GM12878 (cell line): ENCODE data around the gene KCNQ1. TPM values are rescaled to one million over a fixed set of nuclear protein-coding genes. Genes with fewer than 3 reads are reported as not detected.

Source experiments
- ATAC-seq: fragments of 200-7000 bp; cut with Tn5 transposase; 3 replicates; pipeline ENCODE4 v1.9.1; 2020; ENCODE audit warnings: mild to moderate bottlenecking, moderate library complexity
- BruUV-seq: library from RNA; stranded (reverse); fragments of 400-500 nt; replicated peaks from 2 replicates; lab custom pipeline; 2021; lab: Mats Ljungman, UMichigan
- CTCF ChIA-PET: fragments of 300-600 bp; sonication (Branson Sonifier 250); formaldehyde crosslinking; extraction: SDS; loops from one replicate; lab custom pipeline; 2021; ENCODE audit warnings: inconsistent platforms; lab: Yijun Ruan, JAX
- POLR2A ChIA-PET: fragments of 350-600 bp; formaldehyde crosslinking; extraction: SDS; loops from one replicate; lab custom pipeline; 2021; ENCODE audit warnings: inconsistent platforms; lab: Charles Lee
- RAD21 ChIA-PET: fragments of 300-600 bp; sonication (Branson Sonifier 250); formaldehyde crosslinking; loops from one replicate; lab custom pipeline; 2023; ENCODE audit warnings: antibody characterized with exemption; ENCODE audit not compliant: unreplicated experiment; lab: Charles Lee
- SMC1A ChIA-PET: fragments of 300-600 bp; sonication (Branson Sonifier 250); formaldehyde crosslinking; loops from one replicate; lab custom pipeline; 2023; ENCODE audit not compliant: unreplicated experiment, uncharacterized antibody; lab: Charles Lee
- DNase-seq: peaks from one replicate; pipeline ENCODE4 v3.0.0-alpha.2; 2011; ENCODE audit warnings: low read depth, low spot score
- FAIRE-seq: peaks from 3 replicates; lab custom pipeline; 2011; peaks lifted over from hg19 to GRCh38; lab: Jason Lieb, UNC
- H2AFZ ChIP-seq: 2 replicates; pipeline ENCODE4 v1.6.0; 2011; ENCODE audit warnings: low read depth, low read length, control low read depth; ENCODE audit not compliant: control insufficient read depth
- H3K27ac ChIP-seq: 2 replicates; pipeline ENCODE4 v1.5.1; 2011; ENCODE audit warnings: control low read depth; ENCODE audit not compliant: control insufficient read depth, insufficient read depth
- H3K27me3 ChIP-seq, 2 experiments: replicated peaks in 1 of 2; 2 replicates each; pipeline versions ENCODE4 v1.6.0 to v1.6.1; 2011; ENCODE audit warnings: low read length in 1 of 2; ENCODE audit not compliant: control insufficient read depth in 2 of 2, insufficient read depth in 2 of 2
- H3K36me3 ChIP-seq, 2 experiments: 2 replicates each; pipeline ENCODE4 v1.5.1; 2011; ENCODE audit warnings: low read length in 1 of 2; ENCODE audit not compliant: control insufficient read depth in 2 of 2, insufficient read depth in 2 of 2
- H3K4me1 ChIP-seq: 2 replicates; pipeline ENCODE4 v1.6.1; 2011; ENCODE audit warnings: mild to moderate bottlenecking, low read length, moderate library complexity, mixed read lengths; ENCODE audit not compliant: control insufficient read depth, insufficient read depth
- H3K4me2 ChIP-seq: 2 replicates; pipeline ENCODE4 v1.6.0; 2011; ENCODE audit warnings: control low read depth; ENCODE audit not compliant: control insufficient read depth, insufficient read depth
- H3K4me3 ChIP-seq: fragments of 200-600 bp; sonication (generic); 2 replicates; pipeline ENCODE4 v1.5.1; 2016
- H3K79me2 ChIP-seq: 2 replicates; pipeline ENCODE4 v1.6.0; 2011; ENCODE audit warnings: low read length; ENCODE audit not compliant: control insufficient read depth, insufficient read depth
- H3K9ac ChIP-seq: 2 replicates; pipeline ENCODE4 v1.8.0; 2011; ENCODE audit warnings: low read length, control low read depth, mixed read lengths; ENCODE audit not compliant: control insufficient read depth, insufficient read depth
- H3K9me3 ChIP-seq: replicated peaks from 3 replicates; pipeline ENCODE4 v1.5.1; 2011; ENCODE audit warnings: mild to moderate bottlenecking, low read length; ENCODE audit not compliant: control insufficient read depth, insufficient read depth
- H4K20me1 ChIP-seq: 2 replicates; pipeline ENCODE4 v1.6.0; 2011; ENCODE audit not compliant: control insufficient read depth, insufficient read depth
- ATF7 ChIP-seq: fragments of 450-650 bp; IDR thresholded peaks from 2 replicates; pipeline ENCODE4 v1.6.1; 2016; ENCODE audit warnings: low read depth, mild to moderate bottlenecking
- CBFB ChIP-seq: IDR thresholded peaks from 2 replicates; pipeline ENCODE4 v1.6.1; 2016; ENCODE audit warnings: antibody characterized with exemption, low read depth
- CHD4 ChIP-seq: fragments of 200-600 bp; sonication (generic); IDR thresholded peaks from 2 replicates; pipeline ENCODE4 v1.6.1; 2016; ENCODE audit warnings: mild to moderate bottlenecking
- CREB1 ChIP-seq: IDR thresholded peaks from 2 replicates; pipeline ENCODE4 v1.6.1; 2012; ENCODE audit warnings: low read depth, mild to moderate bottlenecking, inconsistent platforms
- CUX1 ChIP-seq: IDR thresholded peaks from 2 replicates; pipeline ENCODE4 v1.6.1; 2012; ENCODE audit warnings: improper control_type of control experiment, low read depth, low read length; ENCODE audit not compliant: insufficient replicate concordance
- EZH2 ChIP-seq: IDR thresholded peaks from 2 replicates; pipeline ENCODE4 v1.6.1; 2012; ENCODE audit warnings: low read depth, mild to moderate bottlenecking, control low read depth, inconsistent platforms, low read length, borderline replicate concordance; ENCODE audit not compliant: control insufficient read depth
- SIN3A ChIP-seq: IDR thresholded peaks from 2 replicates; pipeline ENCODE4 v1.6.1; 2012; ENCODE audit warnings: low read depth, low read length, improper control_type of control experiment
- ZNF217 ChIP-seq: fragments of 450-650 bp; IDR thresholded peaks from 2 replicates; pipeline ENCODE4 v1.6.1; 2017; ENCODE audit warnings: antibody characterized with exemption, mild to moderate bottlenecking
- WGBS: methylation state at CpG from one replicate; pipeline ENCODE4 v1.1.6; 2016; ENCODE audit warnings: low lambda C conversion rate; ENCODE audit not compliant: insufficient replicate concordance, insufficient coverage; ENCODE audit errors: missing lambda C conversion rate; 5-methylcytosine and 5-hydroxymethylcytosine counted together
- in situ Hi-C: fragments of 300-500 bp; cut with MboI; formaldehyde crosslinking; loops from 9 replicates; pipeline ENCODE4 v1.14.3; 2018; ENCODE audit warnings: mixed read lengths
- intact Hi-C: fragments of 100-400 bp; cut with micrococcal nuclease; formaldehyde crosslinking; loops from one replicate; pipeline ENCODE4 v1.14.2; 2022; ENCODE audit not compliant: unreplicated experiment
- polyA plus RNA-seq, 11 experiments: library from polyadenylated mRNA; depleted of rRNA in 4 of 11; unstranded in 6 of 11; stranded (reverse) in 5 of 11; fragments of >200 nt; fragmentation: Nextera tagmentation in 4 of 11; fragmentation: Illumina TruSeq in 1 of 11; extraction: Ambion mirVana in 4 of 11; extraction: Trizol in 1 of 11; gene quantifications; 1 replicate in 1 of 11; 2 replicates in 10 of 11; pipeline versions ENCODE4 v1.2.1 to v1.2.3, GENCODE V29; 2011 to 2016; ENCODE audit warnings: inconsistent platforms in 2 of 11, missing spikeins in 2 of 11, low read depth in 1 of 11
- total RNA-seq, 4 experiments: library from RNA; depleted of rRNA in 3 of 4; stranded (reverse); fragments of >200 nt in 3 of 4; fragmentation: Illumina TruSeq in 1 of 4; extraction: Trizol in 1 of 4; gene quantifications; 2 replicates each; pipeline versions ENCODE4 v1.2.1 to v1.2.3, GENCODE V29; 2013 to 2021

Gene KCNQ1
- total and polyA plus RNA-seq, 10 of the 15 experiments (the other 5 are each of a cell fraction or from before 2014, with no cell fraction given) = 0.03 to 0.15 (median 0.12) TPM; not detected in 7

DNA sequence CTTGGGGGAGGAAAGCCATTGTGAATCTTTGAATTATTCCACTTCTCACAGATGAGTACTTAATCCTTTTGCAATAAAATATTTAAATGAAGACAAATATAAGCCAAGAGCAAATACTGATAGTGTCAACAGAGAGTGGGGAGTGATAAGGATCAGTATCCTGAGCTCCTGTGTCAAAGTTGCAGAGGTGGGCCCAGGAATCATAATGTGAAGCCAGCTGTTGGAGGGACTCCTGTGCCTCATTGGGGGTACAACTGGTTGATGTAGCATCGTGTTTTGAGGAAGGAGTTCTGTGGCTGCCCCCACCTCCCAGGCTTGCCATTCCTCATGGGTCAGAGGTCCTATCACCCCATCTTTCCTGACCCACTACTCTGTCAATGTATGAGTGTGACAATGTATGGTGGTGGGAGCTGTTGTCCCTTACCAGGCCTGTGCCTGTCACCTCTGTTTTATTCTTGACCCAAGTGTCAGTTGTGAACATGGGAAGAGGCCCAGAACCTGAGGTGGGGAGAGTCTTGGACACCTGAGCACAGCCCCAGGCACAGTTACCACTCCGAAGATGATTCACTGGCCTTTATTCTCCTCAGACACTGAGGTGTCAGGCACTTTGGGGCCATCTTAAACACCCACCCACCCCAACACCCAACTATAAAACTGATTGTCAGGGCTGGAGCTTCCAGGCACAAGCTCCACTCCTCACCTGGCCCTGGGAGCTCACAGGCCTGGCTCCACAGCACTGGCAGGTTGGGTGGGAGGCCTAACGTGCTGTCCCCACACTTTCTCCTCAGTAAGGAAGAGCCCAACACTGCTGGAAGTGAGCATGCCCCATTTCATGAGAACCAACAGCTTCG is 216.6 kb downstream of the KCNQ1 start:
- in situ Hi-C loops (no loop called here), intact Hi-C loops (no loop called here)
- ChIA-PET RAD21 (no interaction called here), CTCF (no interaction called here), POLR2A (no interaction called here), SMC1A (no interaction called here)
- no peaks in the 10 kb centered on the region for H4K20me1 ChIP-seq
- no peak overlapping the region for H3K27ac ChIP-seq
- WGBS = 52% methylated on average over 4 of the region's 4 CpGs
- ATAC-seq (no peak), FAIRE-seq (no peak), DNase-seq (no peak)
- no peaks in the 10 kb centered on the region for H3K27me3 ChIP-seq
- no peak overlapping the region for H3K9ac ChIP-seq
- TF ChIP-seq EZH2 (no peak), CHD4 (no peak)
- no peak overlapping the region for H3K4me3 ChIP-seq
- H3K9me3 ChIP-seq = peaks cover 9% of the 10 kb centered on the region; the same call in 2 of the 3 replicates
- H3K4me1 ChIP-seq = no peaks in the 10 kb centered on the region
- H2AFZ ChIP-seq = no peak overlapping the region
- no TSS peak for BruUV-seq
- H3K4me2 ChIP-seq = no peak overlapping the region
- no peaks in the 10 kb centered on the region; a peak in 1 of 4 replicates for H3K36me3 ChIP-seq
- H3K79me2 ChIP-seq = no peaks in the 10 kb centered on the region

GRCh38 chr11:2662024-2662312 is 217.2 kb downstream of the KCNQ1 start:
- SMC1A ChIA-PET = no interaction called here
- Histone ChIP-seq H2AFZ (no peak overlapping the region), H3K4me2 (no peak overlapping the region), H4K20me1 (no peaks in the 10 kb centered on the region), H3K27me3 (no peaks in the 10 kb centered on the region), H3K36me3 (no peaks in the 10 kb centered on the region; a peak in 2 of 4 replicates), H3K79me2 (no peaks in the 10 kb centered on the region), H3K4me1 (no peaks in the 10 kb centered on the region), H3K4me3 (no peak overlapping the region), H3K9ac (no peak overlapping the region), H3K27ac (no peak overlapping the region), H3K9me3 (peaks cover 9% of the 10 kb centered on the region; the same call in 2 of the 3 replicates)
- intact Hi-C loops (no loop called here), in situ Hi-C loops (no loop called here)
- BruUV-seq = no TSS peak
- TF ChIP-seq CREB1 (no peak), CUX1 (no peak), ATF7 (no peak), SIN3A (no peak), ZNF217 (no peak), CBFB (no peak)
- FAIRE-seq = no peak
- ATAC-seq = no peak
- CTCF ChIA-PET = no interaction called here
- RAD21 ChIA-PET = no interaction called here
- WGBS = 70% methylated on average over 5 of the region's 5 CpGs
- POLR2A ChIA-PET = no interaction called here
- no peak for DNase-seq
